ENCODE results near the gene GPR89A.
"Not testable (repeated sequence)": the region's sequence is repeated elsewhere in the genome, so short reads cannot be mapped to it uniquely, and the experiment has no call there.

Gene GPR89A

DNA sequence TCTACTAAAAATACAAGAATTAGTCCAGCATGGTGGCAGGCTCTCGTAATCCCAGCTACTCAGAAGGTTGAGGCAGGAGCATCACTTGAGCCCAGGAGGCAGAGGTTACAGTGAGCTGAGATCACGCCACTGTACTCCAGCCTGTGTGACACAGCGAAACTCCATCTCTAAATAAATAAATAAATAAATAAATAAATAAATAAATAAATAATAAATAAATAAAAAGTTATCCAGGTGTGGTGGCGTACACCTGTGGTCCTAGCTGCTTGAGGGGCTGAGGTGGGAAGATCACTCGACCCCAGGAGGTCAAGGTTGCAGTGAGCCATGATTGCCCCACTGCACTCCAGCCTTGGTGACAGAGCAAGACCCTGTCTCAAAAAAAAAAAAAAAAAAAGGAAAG, 110.7 kb downstream of the GPR89A start:
- DNase-seq (ENCODE audit: low read depth) = not testable (repeated sequence)

- no peak for DNase-seq (ENCODE audit: low read depth)
Measured at GRCh38 chr1:145719230-145720079, 111.7 kb downstream of the GPR89A start, which contains the start of gene CD160. Gene CD160 (plus strand): TSS chr1:145719499. CDS start chr1:145728328, 8,829 bp downstream.
